Activated T-helper 17 cell treated with anti-CD3 and anti-CD28 coated beads, Interleukin-2, amount 50 U/mL, for 72 hours (primary cell): Measurements from ENCODE around the gene IFNA7. TPM values are rescaled to one million over a fixed set of nuclear protein-coding genes. Genes with fewer than 3 reads are reported as not detected.
"Not testable (repeated sequence)": the region's sequence is repeated elsewhere in the genome, so short reads cannot be mapped to it uniquely, and the experiment has no call there.

Experiments
- ATAC-seq: fragments of 150-1000 bp; cut with Tn5 transposase; replicated peaks from 2 replicates; pipeline ENCODE4 v1.10.0; 2021; ENCODE audit warnings: mild to moderate bottlenecking, moderate library complexity
- H3K27ac Mint-ChIP-seq: one replicate; pipeline ENCODE4 v1.8.0; 2022; ENCODE audit warnings: mixed read lengths
- H3K27me3 Mint-ChIP-seq: one replicate; pipeline ENCODE4 v1.8.0; 2022; ENCODE audit warnings: mixed read lengths
- H3K36me3 Mint-ChIP-seq: one replicate; pipeline ENCODE4 v1.8.0; 2022; ENCODE audit warnings: low read depth, mild to moderate bottlenecking, mixed read lengths
- H3K4me1 Mint-ChIP-seq: one replicate; pipeline ENCODE4 v1.8.0; 2022; ENCODE audit warnings: mixed read lengths
- H3K4me3 Mint-ChIP-seq: one replicate; pipeline ENCODE4 v1.8.0; 2022; ENCODE audit warnings: mild to moderate bottlenecking, mixed read lengths
- H3K9me3 Mint-ChIP-seq: one replicate; pipeline ENCODE4 v1.8.0; 2022; ENCODE audit warnings: mixed read lengths
- total RNA-seq, 2 donors: library from RNA; stranded (reverse); gene quantifications; one replicate each; pipeline ENCODE4 v1.2.3, GENCODE V29; 2022

IFNA7 gene
- not detected for total RNA-seq

- peaks cover 20% of the 10 kb centered on the region for H3K27me3 Mint-ChIP-seq
- ATAC-seq, H3K4me3 Mint-ChIP-seq, H3K27ac Mint-ChIP-seq, H3K36me3 Mint-ChIP-seq, H3K4me1 Mint-ChIP-seq, H3K9me3 Mint-ChIP-seq: not testable (repeated sequence)
Observed at GRCh38 chr9:21202105-21202504, at the start of gene IFNA7. Gene IFNA7, minus strand, starts transcription at chr9:21202205. Its CDS starts 40 bp downstream, at chr9:21202165.

- no peak for ATAC-seq
- Mint-ChIP-seq H3K27ac (no peak overlapping the region), H3K4me1 (peaks cover 4% of the 10 kb centered on the region), H3K9me3 (no peaks in the 10 kb centered on the region), H3K27me3 (peaks cover 19% of the 10 kb centered on the region), H3K36me3 (no peaks in the 10 kb centered on the region), H3K4me3 (no peak overlapping the region)
Observed at GRCh38 chr9:21251638-21252037, 49.6 kb upstream of the IFNA7 start.

GRCh38 chr9:21251190-21251589 lies 49.2 kb upstream of the IFNA7 start:
- H3K27ac Mint-ChIP-seq, result no peak overlapping the region

GRCh38 chr9:21244836-21245235 lies 42.8 kb upstream of the IFNA7 start:
- H3K9me3 Mint-ChIP-seq, result no peaks in the 10 kb centered on the region
- peaks cover 18% of the 10 kb centered on the region for H3K27me3 Mint-ChIP-seq
- ATAC-seq, result no peak
- no peaks in the 10 kb centered on the region for H3K36me3 Mint-ChIP-seq
- no peaks in the 10 kb centered on the region for H3K4me1 Mint-ChIP-seq
- no peak overlapping the region for H3K27ac Mint-ChIP-seq
- no peak overlapping the region for H3K4me3 Mint-ChIP-seq

More at GRCh38 chr9:21251190-21251589, 49.2 kb upstream of the IFNA7 start:
- no peaks in the 10 kb centered on the region for H3K36me3 Mint-ChIP-seq
- peaks cover 19% of the 10 kb centered on the region for H3K27me3 Mint-ChIP-seq
- H3K4me1 Mint-ChIP-seq, result peaks cover 4% of the 10 kb centered on the region
- H3K9me3 Mint-ChIP-seq, result no peaks in the 10 kb centered on the region
- H3K4me3 Mint-ChIP-seq, result no peak overlapping the region
- ATAC-seq, result no peak

GRCh38 chr9:21239911-21240310 lies 37.9 kb upstream of the IFNA7 start, which contains the start of gene IFNA14:
Gene IFNA14, minus strand, starts transcription at chr9:21240005. Its CDS starts 70 bp downstream, at chr9:21239935.
- Mint-ChIP-seq H3K27me3 (peaks cover 12% of the 10 kb centered on the region), H3K36me3 (no peaks in the 10 kb centered on the region), H3K9me3 (no peaks in the 10 kb centered on the region), H3K27ac (no peak within 1 kb of the TSS), H3K4me1 (peaks cover 5% of the 10 kb centered on the region), H3K4me3 (no peak within 1 kb of the TSS)
- no peak for ATAC-seq

- Mint-ChIP-seq H3K4me3 (peak overlapping the region; percentile 24), H3K27ac (peak overlapping the region; percentile 9)
- H3K36me3 Mint-ChIP-seq, H3K9me3 Mint-ChIP-seq, H3K27me3 Mint-ChIP-seq, ATAC-seq, H3K4me1 Mint-ChIP-seq: not testable (repeated sequence)
Observed at GRCh38 chr9:21236360-21236714, 34.3 kb upstream of the IFNA7 start.

GRCh38 chr9:21235468-21236359 lies 33.7 kb upstream of the IFNA7 start:
- peak overlapping the region; percentile 24 for H3K4me3 Mint-ChIP-seq
- not testable (repeated sequence) for H3K36me3 Mint-ChIP-seq, H3K9me3 Mint-ChIP-seq, H3K27me3 Mint-ChIP-seq, H3K4me1 Mint-ChIP-seq
- H3K27ac Mint-ChIP-seq, result peak overlapping the region; percentile 9
- ATAC-seq, result peak; percentile 46

- Mint-ChIP-seq H3K36me3 (no peaks in the 10 kb centered on the region), H3K4me3 (no peak overlapping the region), H3K9me3 (no peaks in the 10 kb centered on the region), H3K4me1 (peaks cover 5% of the 10 kb centered on the region), H3K27me3 (no peaks in the 10 kb centered on the region), H3K27ac (no peak overlapping the region)
- no peak for ATAC-seq
Observed at GRCh38 chr9:21234153-21234687, 32.2 kb upstream of the IFNA7 start.

GRCh38 chr9:21233258-21233657 lies 31.3 kb upstream of the IFNA7 start:
- H3K27me3 Mint-ChIP-seq, result no peaks in the 10 kb centered on the region
- no peak overlapping the region for H3K4me3 Mint-ChIP-seq

GRCh38 chr9:21228122-21228521 lies 26.1 kb upstream of the IFNA7 start, which contains the start of gene IFNA17:
Gene IFNA17, minus strand, starts transcription at chr9:21228222. Its CDS starts 49 bp downstream, at chr9:21228173.
- Mint-ChIP-seq H3K27ac (no peak within 1 kb of the TSS), H3K9me3 (no peaks in the 10 kb centered on the region), H3K4me3 (no peak within 1 kb of the TSS), H3K4me1 (no peaks in the 10 kb centered on the region), H3K27me3 (no peaks in the 10 kb centered on the region), H3K36me3 (no peaks in the 10 kb centered on the region)
- ATAC-seq, result no peak

More at GRCh38 chr9:21233258-21233657, 31.3 kb upstream of the IFNA7 start:
- H3K27ac Mint-ChIP-seq, result no peak overlapping the region
- no peaks in the 10 kb centered on the region for H3K36me3 Mint-ChIP-seq
- H3K4me1 Mint-ChIP-seq, result peaks cover 5% of the 10 kb centered on the region
- no peak for ATAC-seq
- no peaks in the 10 kb centered on the region for H3K9me3 Mint-ChIP-seq

GRCh38 chr9:21217211-21217610 lies 15.2 kb upstream of the IFNA7 start, which contains the start of gene IFNA16:
Gene IFNA16, minus strand, starts transcription at chr9:21217311. Its CDS starts 6 bp downstream, at chr9:21217305.
- not testable (repeated sequence) for H3K27ac Mint-ChIP-seq, H3K4me3 Mint-ChIP-seq, ATAC-seq, H3K9me3 Mint-ChIP-seq, H3K36me3 Mint-ChIP-seq, H3K4me1 Mint-ChIP-seq
- H3K27me3 Mint-ChIP-seq, result peaks cover 28% of the 10 kb centered on the region

GRCh38 chr9:21213411-21214326 lies 11.7 kb upstream of the IFNA7 start:
- H3K27me3 Mint-ChIP-seq, result peaks cover 17% of the 10 kb centered on the region
- not testable (repeated sequence) for H3K4me3 Mint-ChIP-seq, H3K27ac Mint-ChIP-seq, ATAC-seq, H3K4me1 Mint-ChIP-seq, H3K9me3 Mint-ChIP-seq, H3K36me3 Mint-ChIP-seq

- not testable (repeated sequence) for H3K27ac Mint-ChIP-seq, H3K36me3 Mint-ChIP-seq, H3K9me3 Mint-ChIP-seq, ATAC-seq, H3K4me1 Mint-ChIP-seq, H3K4me3 Mint-ChIP-seq
- peaks cover 14% of the 10 kb centered on the region for H3K27me3 Mint-ChIP-seq
Observed at GRCh38 chr9:21212160-21212559, 10.2 kb upstream of the IFNA7 start.

- H3K36me3 Mint-ChIP-seq, H3K4me1 Mint-ChIP-seq, ATAC-seq, H3K27me3 Mint-ChIP-seq, H3K9me3 Mint-ChIP-seq, H3K27ac Mint-ChIP-seq, H3K4me3 Mint-ChIP-seq: not testable (repeated sequence)
Observed at GRCh38 chr9:21210782-21211181, 8.8 kb upstream of the IFNA7 start.
